Spleen (tissue), 11 donors: ENCODE measurements around the gene IBA57. TPM values are rescaled to one million over a fixed set of nuclear protein-coding genes. Genes with fewer than 3 reads are reported as not detected.
"Not testable (repeated sequence)": the region's sequence is repeated elsewhere in the genome, so short reads cannot be mapped to it uniquely, and the experiment has no call there.

Source experiments
- DNase-seq: peaks from one replicate; pipeline ENCODE4 v3.0.0-alpha.2; 2020
- H3K27ac ChIP-seq, 8 donors: fragments of 200-600 bp; sonication (generic) in 7 of 8; 1 replicate in 4 of 8; 2 replicates in 4 of 8; pipeline versions ENCODE4 v1.5.0 to v1.8.0; 2016 to 2021; ENCODE audit warnings: inconsistent platforms in 4 of 8, mild to moderate bottlenecking in 4 of 8, moderate library complexity in 1 of 8
- H3K27me3 ChIP-seq, 7 donors: fragments of 200-600 bp; sonication (generic) in 6 of 7; replicated peaks in 1 of 7; 1 replicate in 4 of 7; 2 replicates in 3 of 7; pipeline versions ENCODE4 v1.5.0 to v1.8.0; 2016 to 2021; ENCODE audit warnings: inconsistent platforms in 3 of 7, mild to moderate bottlenecking in 1 of 7
- H3K36me3 ChIP-seq, 6 donors: fragments of 200-600 bp; sonication (generic) in 5 of 6; 1 replicate in 4 of 6; 2 replicates in 2 of 6; pipeline versions ENCODE4 v1.5.0 to v1.8.0; 2016 to 2021; ENCODE audit warnings: inconsistent platforms in 2 of 6
- H3K4me1 ChIP-seq, 6 donors: fragments of 200-600 bp; sonication (generic) in 5 of 6; 1 replicate in 3 of 6; 2 replicates in 3 of 6; pipeline versions ENCODE4 v1.5.0 to v1.8.0; 2016 to 2021; ENCODE audit warnings: inconsistent platforms in 3 of 6
- H3K4me3 ChIP-seq, 8 donors: fragments of 200-600 bp; sonication (generic) in 7 of 8; 1 replicate in 4 of 8; 2 replicates in 4 of 8; pipeline versions ENCODE4 v1.5.0 to v1.8.0; 2016 to 2021; ENCODE audit warnings: inconsistent platforms in 4 of 8, mild to moderate bottlenecking in 4 of 8, moderate library complexity in 2 of 8
- H3K9me3 ChIP-seq, 8 donors: fragments of 200-600 bp; sonication (generic) in 7 of 8; 1 replicate in 4 of 8; 2 replicates in 4 of 8; pipeline versions ENCODE4 v1.5.0 to v1.8.0; 2016 to 2021; ENCODE audit warnings: inconsistent platforms in 4 of 8
- POLR2A ChIP-seq, 3 donors: fragments of 450-650 bp; IDR thresholded peaks; one replicate each; pipeline ENCODE4 v1.5.1; 2017; ENCODE audit warnings: antibody characterized with exemption in 3 of 3, mild to moderate bottlenecking in 1 of 3
- POLR2AphosphoS5 ChIP-seq, 3 donors: sonication (generic); formaldehyde crosslinking; IDR thresholded peaks; one replicate each; pipeline ENCODE4 v1.5.1; 2017; ENCODE audit warnings: antibody characterized with exemption in 3 of 3
- WGBS, 5 donors: extraction: QIAGEN DNeasy Blood & Tissue Kit in 3 of 5; methylation state at CpG; one replicate each; pipeline versions ENCODE4 v1.1.5 to v1.1.7; 2013 to 2018; 5-methylcytosine and 5-hydroxymethylcytosine counted together
- intact Hi-C: fragments of 100-400 bp; cut with DNase I; formaldehyde crosslinking; loops from one replicate; pipeline ENCODE4 v1.15.0; 2023; ENCODE audit warnings: low total_unique reads
- polyA plus RNA-seq, 3 donors: library from polyadenylated mRNA; stranded (reverse); fragments of 200-250 nt; gene quantifications; one replicate each; pipeline ENCODE4 v1.2.1, GENCODE V29; 2013
- total RNA-seq, 7 donors: library from RNA; depleted of rRNA in 3 of 7; stranded (reverse); fragments of >200 nt in 3 of 7; fragmentation: NEBNext Ultra II Directional in 4 of 7; extraction: Animal tissue kit (Norgen Biotek cat#: 25700) in 4 of 7; gene quantifications; one replicate each; pipeline versions ENCODE4 v1.1.0 to v1.2.1, GENCODE V29; 2016 to 2021
- TF ChIP-seq, protein P1 (sequence below), 11 experiments: fragments of 200-600 bp in 7 of 11; fragments of 450-650 bp in 4 of 11; sonication (generic) in 4 of 11; IDR thresholded peaks in 8 of 11; conservative IDR thresholded peaks in 3 of 11; 1 replicate in 7 of 11; 2 replicates in 4 of 11; pipeline versions ENCODE4 v1.4.0 to v1.8.0; 2016 to 2021; ENCODE audit warnings: antibody characterized with exemption in 11 of 11, inconsistent platforms in 4 of 11, mild to moderate bottlenecking in 1 of 11
- donor health status: healthy with polysubstance abuse.
- donor health status: DM: no; HTN: no; CAD: no; lungs with moderate emphysema.
- donor health status: DM: no; HTN: no; CAD: no.
- donor health status: Bipolar disorder and iron deficiency.
- donor health status: healthy.
- donor health status: DM: no; HTN: no; CAD: no.
- donor health status: DM: yes; HTN: yes; CAD: no.

Gene IBA57
- total and polyA plus RNA-seq, 10 donors: 0.59 to 14.7 (median 9.3) TPM

DNA sequence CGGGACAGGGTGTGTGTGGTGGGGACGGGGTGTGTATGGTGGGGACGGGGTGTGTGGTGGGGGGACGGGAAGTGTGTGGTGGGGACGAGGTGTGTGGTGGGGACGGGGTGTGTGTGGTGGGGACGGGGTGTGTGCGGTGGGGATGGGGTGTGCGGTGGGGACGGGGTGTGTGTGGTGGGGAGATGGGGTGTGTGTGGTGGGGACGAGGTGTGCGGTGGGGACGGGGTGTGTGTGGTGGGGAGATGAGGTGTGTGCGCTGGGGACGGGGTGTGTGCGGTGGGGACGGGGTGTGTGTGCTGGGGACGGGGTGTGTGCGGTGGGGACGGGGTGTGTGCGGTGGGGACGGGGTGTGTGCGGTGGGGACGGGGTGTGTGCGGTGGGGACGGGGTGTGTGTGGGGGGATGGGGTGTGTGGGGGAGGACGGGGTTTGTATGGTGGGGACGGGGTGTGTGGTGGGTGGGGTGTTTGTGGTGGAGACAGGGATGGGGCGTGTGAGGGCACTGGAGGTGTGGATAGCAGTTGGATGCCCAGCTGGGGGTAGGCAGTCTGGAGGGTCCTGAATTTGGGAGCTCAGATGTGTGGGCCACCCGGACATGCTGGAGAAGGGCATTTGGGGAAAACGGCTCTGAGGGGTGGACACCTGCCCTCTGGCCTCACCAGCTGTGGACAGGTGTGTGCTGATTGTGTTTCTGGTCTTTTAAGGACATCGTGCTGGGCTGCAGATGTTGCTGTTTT, 16.9 kb downstream of the IBA57 start:
- intact Hi-C loops: no loop called here
- Histone ChIP-seq H3K27me3 (no peaks in the 10 kb centered on the region), H3K9me3 (no peaks in the 10 kb centered on the region), H3K4me1 (peaks cover 0 to 20% (median 8%) of the 10 kb centered on the region in 6 donors), H3K4me3 (no peak overlapping the region), H3K27ac (no peak overlapping the region), H3K36me3 (peaks cover 0 to 3% (median 0%) of the 10 kb centered on the region in 6 donors)
- no peak for TF ChIP-seq POLR2AphosphoS5 (IDR thresholded peaks at IDR 0.05)
- TF ChIP-seq, protein P1, sequence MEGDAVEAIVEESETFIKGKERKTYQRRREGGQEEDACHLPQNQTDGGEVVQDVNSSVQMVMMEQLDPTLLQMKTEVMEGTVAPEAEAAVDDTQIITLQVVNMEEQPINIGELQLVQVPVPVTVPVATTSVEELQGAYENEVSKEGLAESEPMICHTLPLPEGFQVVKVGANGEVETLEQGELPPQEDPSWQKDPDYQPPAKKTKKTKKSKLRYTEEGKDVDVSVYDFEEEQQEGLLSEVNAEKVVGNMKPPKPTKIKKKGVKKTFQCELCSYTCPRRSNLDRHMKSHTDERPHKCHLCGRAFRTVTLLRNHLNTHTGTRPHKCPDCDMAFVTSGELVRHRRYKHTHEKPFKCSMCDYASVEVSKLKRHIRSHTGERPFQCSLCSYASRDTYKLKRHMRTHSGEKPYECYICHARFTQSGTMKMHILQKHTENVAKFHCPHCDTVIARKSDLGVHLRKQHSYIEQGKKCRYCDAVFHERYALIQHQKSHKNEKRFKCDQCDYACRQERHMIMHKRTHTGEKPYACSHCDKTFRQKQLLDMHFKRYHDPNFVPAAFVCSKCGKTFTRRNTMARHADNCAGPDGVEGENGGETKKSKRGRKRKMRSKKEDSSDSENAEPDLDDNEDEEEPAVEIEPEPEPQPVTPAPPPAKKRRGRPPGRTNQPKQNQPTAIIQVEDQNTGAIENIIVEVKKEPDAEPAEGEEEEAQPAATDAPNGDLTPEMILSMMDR (IDR thresholded peaks at IDR 0.05 in 8 of 11, conservative IDR thresholded peaks at IDR 0.05 in 3 of 11): no peak
- WGBS, 5 donors: 83 to 87% (median 85%) methylated on average over 24 to 32 of the region's 32 CpGs
- peak; percentile 41 for DNase-seq

DNA sequence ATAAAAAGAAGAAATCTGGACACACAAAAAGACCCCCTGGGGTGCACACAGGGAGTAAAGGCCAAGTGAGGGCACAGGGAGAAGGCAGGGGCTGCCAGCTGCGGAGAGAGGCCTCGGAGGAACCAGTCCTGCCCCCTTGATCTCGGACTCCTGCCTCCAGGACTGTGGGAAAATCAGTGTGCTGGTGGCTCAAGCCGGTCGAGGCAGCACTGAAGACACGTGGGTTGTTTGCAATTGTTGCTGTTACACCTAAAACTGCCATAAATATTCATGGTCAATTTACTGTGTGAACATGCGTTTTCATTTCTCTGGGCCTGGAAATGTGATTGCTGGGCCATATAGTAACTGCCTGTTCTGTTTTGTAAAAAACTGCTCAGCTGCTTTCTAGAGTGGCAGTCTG, 18.5 kb downstream of the IBA57 start:
- H3K36me3 ChIP-seq: peaks cover 0 to 3% (median 0%) of the 10 kb centered on the region in 6 donors
- peaks cover 0 to 8% (median 0%) of the 10 kb centered on the region in 8 donors for H3K9me3 ChIP-seq
- TF ChIP-seq POLR2AphosphoS5 (IDR thresholded peaks at IDR 0.05): no peak
- TF ChIP-seq POLR2A (IDR thresholded peaks at IDR 0.05): no peak
- TF ChIP-seq, protein P1 (IDR thresholded peaks at IDR 0.05 in 8 of 11, conservative IDR thresholded peaks at IDR 0.05 in 3 of 11): no peak
- DNase-seq: peak; percentile 36
- 84 to 94% (median 92%) methylated on average over 7 of the region's 7 CpGs for WGBS, 5 donors
- no peak overlapping the region for H3K27ac ChIP-seq
- H3K27me3 ChIP-seq: no peaks in the 10 kb centered on the region
- H3K4me1 ChIP-seq: peaks cover 0 to 8% (median 3%) of the 10 kb centered on the region in 6 donors
- H3K4me3 ChIP-seq: no peak overlapping the region
- intact Hi-C loops: no loop called here

DNA sequence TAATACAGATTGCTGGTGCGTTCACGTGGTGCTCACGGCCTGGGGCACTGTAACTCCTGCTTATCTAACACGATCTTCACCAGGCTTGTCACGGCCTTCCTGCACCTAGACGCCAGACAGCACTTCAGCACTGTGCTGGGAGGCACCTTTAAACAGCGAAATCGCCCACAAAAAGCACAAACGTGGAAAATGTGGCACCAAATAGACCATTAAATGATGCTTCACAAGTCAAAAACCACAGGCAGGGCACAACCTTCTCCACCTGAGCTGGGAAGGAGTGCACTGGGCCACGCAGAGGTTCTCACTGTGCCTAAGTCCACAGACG, 20.0 kb downstream of the IBA57 start:
- intact Hi-C loops: no loop called here
- Histone ChIP-seq H3K9me3 (peaks cover 0 to 8% (median 0%) of the 10 kb centered on the region in 8 donors), H3K27me3 (no peaks in the 10 kb centered on the region), H3K36me3 (peaks cover 0 to 3% (median 0%) of the 10 kb centered on the region in 6 donors), H3K4me1 (peaks cover 0 to 8% (median 3%) of the 10 kb centered on the region in 6 donors), H3K27ac (peak overlapping the region in 2 of 8 donors; percentile 33 to 53), H3K4me3 (no peak overlapping the region)
- peak in 1 of 3 donors; percentile 10 for TF ChIP-seq POLR2AphosphoS5 (IDR thresholded peaks at IDR 0.05)
- TF ChIP-seq, protein P1 (IDR thresholded peaks at IDR 0.05 in 8 of 11, conservative IDR thresholded peaks at IDR 0.05 in 3 of 11): no peak
- peak; percentile 68 for DNase-seq
- 69 to 83% (median 77%) methylated on average over 11 of the region's 11 CpGs for WGBS, 5 donors

DNA sequence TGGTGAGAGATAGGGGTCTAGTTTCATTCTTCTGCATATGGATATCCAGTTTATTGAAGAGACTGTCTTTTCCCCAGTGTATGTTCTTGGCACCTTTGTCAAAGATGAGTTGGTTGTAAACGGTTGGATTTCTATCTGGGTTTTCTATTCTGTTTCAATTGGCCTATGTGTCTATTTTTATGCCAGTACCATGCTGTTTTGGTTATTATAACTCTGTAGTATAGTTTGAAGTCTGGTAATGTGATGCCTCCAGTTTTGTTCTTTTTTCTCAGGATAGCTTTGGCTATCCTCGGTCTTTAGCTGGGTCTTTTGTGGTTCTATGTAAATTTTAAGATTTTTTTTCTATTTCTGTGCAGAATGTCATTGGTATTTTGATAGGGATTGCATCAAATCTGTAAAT, 22.6 kb downstream of the IBA57 start:
- intact Hi-C loops, H3K36me3 ChIP-seq, H3K4me3 ChIP-seq, DNase-seq, H3K27ac ChIP-seq, H3K27me3 ChIP-seq, H3K9me3 ChIP-seq: not testable (repeated sequence)
- WGBS, 5 donors: 77 to 93% (median 85%) methylated on average over 2 of the region's 2 CpGs
- peaks cover 0 to 12% (median 6%) of the 10 kb centered on the region in 6 donors for H3K4me1 ChIP-seq
